Calu3 (cell line): Measurements from ENCODE around the gene DDIAS. TPM values are rescaled to one million over a fixed set of nuclear protein-coding genes. Genes with fewer than 3 reads are reported as not detected.

Experiments used
- BruUV-seq: library from RNA; stranded (reverse); fragments of 400-500 nt; replicated peaks from 2 replicates; lab custom pipeline; 2021; lab: Mats Ljungman, UMichigan
- CTCF ChIA-PET: fragments of 300-600 bp; sonication (Branson Sonifier 250); formaldehyde crosslinking; loops from one replicate; lab custom pipeline; 2022; ENCODE audit warnings: antibody characterized with exemption; lab: Charles Lee
- DNase-seq: peaks from one replicate; pipeline ENCODE4 v3.0.0; 2022
- H3K27ac Mint-ChIP-seq: one replicate; pipeline ENCODE4 v1.8.0; 2022; ENCODE audit warnings: mixed read lengths; ENCODE audit not compliant: unreplicated experiment
- H3K27me3 Mint-ChIP-seq: one replicate; pipeline ENCODE4 v1.8.0; 2022; ENCODE audit warnings: mixed read lengths; ENCODE audit not compliant: unreplicated experiment
- H3K36me3 Mint-ChIP-seq: one replicate; pipeline ENCODE4 v1.8.0; 2022; ENCODE audit warnings: mild to moderate bottlenecking, moderate library complexity, mixed read lengths; ENCODE audit not compliant: insufficient read depth, unreplicated experiment
- H3K4me1 Mint-ChIP-seq: one replicate; pipeline ENCODE4 v1.8.0; 2022; ENCODE audit warnings: mild to moderate bottlenecking, low read depth, mixed read lengths; ENCODE audit not compliant: unreplicated experiment
- H3K4me3 Mint-ChIP-seq: one replicate; pipeline ENCODE4 v1.8.0; 2022; ENCODE audit warnings: mild to moderate bottlenecking, low read depth, moderate library complexity, mixed read lengths; ENCODE audit not compliant: unreplicated experiment
- H3K9me3 Mint-ChIP-seq: one replicate; pipeline ENCODE4 v1.8.0; 2022; ENCODE audit warnings: low read depth, mixed read lengths; ENCODE audit not compliant: unreplicated experiment
- intact Hi-C: fragments of 100-400 bp; cut with micrococcal nuclease; formaldehyde crosslinking; loops from one replicate; pipeline ENCODE4 v1.10.0; 2022; ENCODE audit not compliant: unreplicated experiment
- total RNA-seq: library from RNA; stranded (reverse); gene quantifications from 2 replicates; pipeline ENCODE4 v1.2.3, GENCODE V29; 2022
- TF ChIP-seq, protein P1 (sequence below): fragments of 200-600 bp; IDR thresholded peaks from one replicate; pipeline ENCODE4 v1.8.0; 2022; ENCODE audit warnings: antibody characterized with exemption; ENCODE audit not compliant: unreplicated experiment

DDIAS gene
- total RNA-seq, 1 experiment from 2014 or later = 10.9 TPM

DNA sequence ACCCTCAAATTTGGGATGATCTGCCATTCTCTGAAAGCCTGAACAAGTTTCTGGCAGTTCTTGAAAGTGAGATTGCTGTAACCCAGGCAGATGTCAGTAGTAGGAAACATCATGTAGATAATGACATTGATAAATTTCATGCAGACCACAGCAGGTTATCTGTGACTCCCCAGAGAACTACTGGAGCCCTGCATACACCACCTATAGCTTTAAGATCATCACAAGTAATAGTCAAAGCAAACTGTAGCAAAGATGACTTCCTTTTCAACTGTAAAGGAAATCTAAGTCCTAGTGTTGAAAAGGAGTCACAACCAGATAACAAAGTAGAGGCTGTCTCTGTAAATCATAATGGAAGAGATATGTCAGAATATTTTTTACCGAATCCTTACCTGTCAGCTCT is 31.0 kb downstream of the DDIAS start:
- Mint-ChIP-seq H3K27ac (no peak overlapping the region), H3K4me1 (no peaks in the 10 kb centered on the region), H3K4me3 (no peak overlapping the region), H3K27me3 (no peaks in the 10 kb centered on the region), H3K9me3 (no peaks in the 10 kb centered on the region), H3K36me3 (no peaks in the 10 kb centered on the region)
- DNase-seq = no peak
- BruUV-seq = no TSS peak
- CTCF ChIA-PET = no interaction called here
- intact Hi-C loops = no loop called here
- TF ChIP-seq, protein P1, sequence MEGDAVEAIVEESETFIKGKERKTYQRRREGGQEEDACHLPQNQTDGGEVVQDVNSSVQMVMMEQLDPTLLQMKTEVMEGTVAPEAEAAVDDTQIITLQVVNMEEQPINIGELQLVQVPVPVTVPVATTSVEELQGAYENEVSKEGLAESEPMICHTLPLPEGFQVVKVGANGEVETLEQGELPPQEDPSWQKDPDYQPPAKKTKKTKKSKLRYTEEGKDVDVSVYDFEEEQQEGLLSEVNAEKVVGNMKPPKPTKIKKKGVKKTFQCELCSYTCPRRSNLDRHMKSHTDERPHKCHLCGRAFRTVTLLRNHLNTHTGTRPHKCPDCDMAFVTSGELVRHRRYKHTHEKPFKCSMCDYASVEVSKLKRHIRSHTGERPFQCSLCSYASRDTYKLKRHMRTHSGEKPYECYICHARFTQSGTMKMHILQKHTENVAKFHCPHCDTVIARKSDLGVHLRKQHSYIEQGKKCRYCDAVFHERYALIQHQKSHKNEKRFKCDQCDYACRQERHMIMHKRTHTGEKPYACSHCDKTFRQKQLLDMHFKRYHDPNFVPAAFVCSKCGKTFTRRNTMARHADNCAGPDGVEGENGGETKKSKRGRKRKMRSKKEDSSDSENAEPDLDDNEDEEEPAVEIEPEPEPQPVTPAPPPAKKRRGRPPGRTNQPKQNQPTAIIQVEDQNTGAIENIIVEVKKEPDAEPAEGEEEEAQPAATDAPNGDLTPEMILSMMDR = no peak

DNA sequence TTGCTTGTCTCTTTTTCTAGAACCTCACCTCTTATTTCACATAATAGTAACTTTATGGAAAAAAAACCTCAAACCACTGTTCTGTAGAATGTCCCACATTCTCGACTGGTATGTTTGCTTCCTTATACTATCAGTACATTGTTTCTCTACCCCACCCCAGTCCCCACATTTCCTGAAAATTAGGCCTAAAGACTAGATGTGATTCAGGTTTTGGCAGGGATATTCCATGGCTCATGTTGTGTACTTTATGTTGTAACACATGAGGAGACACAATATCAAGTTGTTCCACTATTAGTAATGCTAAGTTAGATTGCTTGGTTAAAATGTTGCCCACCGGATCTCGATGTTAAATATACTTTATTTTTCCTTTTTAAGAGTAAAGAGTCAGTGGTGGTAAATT is 34.7 kb downstream of the DDIAS start:
- H3K9me3 Mint-ChIP-seq = no peaks in the 10 kb centered on the region
- DNase-seq = no peak
- no peaks in the 10 kb centered on the region for H3K27me3 Mint-ChIP-seq
- H3K27ac Mint-ChIP-seq = no peak overlapping the region
- intact Hi-C loops = no loop called here
- no peaks in the 10 kb centered on the region for H3K4me1 Mint-ChIP-seq
- H3K36me3 Mint-ChIP-seq = no peaks in the 10 kb centered on the region
- no peak overlapping the region for H3K4me3 Mint-ChIP-seq
- TF ChIP-seq, protein P1 = no peak
- BruUV-seq = no TSS peak
- CTCF ChIA-PET = no interaction called here

DNA sequence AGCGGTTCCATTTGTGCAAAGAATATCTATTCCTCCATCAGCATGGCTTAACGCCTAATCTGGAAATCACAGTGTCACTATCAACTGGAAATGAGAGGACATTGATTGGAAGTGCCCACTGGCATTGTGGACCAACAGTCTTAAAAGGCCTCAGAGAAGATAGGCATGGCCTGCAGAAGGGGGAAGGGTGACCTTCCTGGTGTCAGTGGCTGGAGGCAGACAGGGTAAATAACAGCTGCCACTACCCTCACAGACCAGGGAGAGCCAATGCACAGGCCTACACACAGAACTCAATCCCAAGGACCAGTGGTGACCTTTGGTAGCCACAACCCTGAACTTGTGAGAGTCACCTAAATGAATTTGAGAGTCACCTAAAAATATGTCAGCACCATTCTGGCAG is 36.0 kb downstream of the DDIAS start:
- Mint-ChIP-seq H3K27ac (no peak overlapping the region), H3K9me3 (no peaks in the 10 kb centered on the region), H3K27me3 (no peaks in the 10 kb centered on the region), H3K36me3 (no peaks in the 10 kb centered on the region), H3K4me1 (no peaks in the 10 kb centered on the region), H3K4me3 (no peak overlapping the region)
- BruUV-seq = no TSS peak
- CTCF ChIA-PET = no interaction called here
- intact Hi-C loops = no loop called here
- TF ChIP-seq, protein P1 = no peak
- DNase-seq = no peak

DNA sequence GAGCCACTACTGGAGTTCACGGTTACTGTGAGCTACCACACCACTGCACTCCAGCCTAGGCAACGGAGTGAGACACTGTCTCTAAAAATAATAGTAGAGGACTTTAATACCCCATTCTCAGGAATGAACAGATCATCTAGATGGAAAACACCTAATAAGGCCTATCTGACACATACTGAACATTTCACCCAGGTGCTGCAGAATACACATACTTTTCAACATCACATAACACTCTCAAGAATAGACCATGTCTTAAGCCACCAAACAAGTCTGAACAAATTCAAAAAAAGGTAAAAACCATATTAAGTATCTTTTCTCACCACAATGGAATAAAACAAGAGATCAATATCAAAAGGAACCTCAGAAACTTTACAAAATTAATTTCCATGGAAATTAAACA is 37.9 kb downstream of the DDIAS start:
- no peak overlapping the region for H3K4me3 Mint-ChIP-seq
- CTCF ChIA-PET = no interaction called here
- intact Hi-C loops = no loop called here
- no peaks in the 10 kb centered on the region for H3K4me1 Mint-ChIP-seq
- DNase-seq = no peak
- no peaks in the 10 kb centered on the region for H3K36me3 Mint-ChIP-seq
- no peaks in the 10 kb centered on the region for H3K9me3 Mint-ChIP-seq
- no peak overlapping the region for H3K27ac Mint-ChIP-seq
- no TSS peak for BruUV-seq
- H3K27me3 Mint-ChIP-seq = no peaks in the 10 kb centered on the region
- TF ChIP-seq, protein P1 = no peak
